ENCODE results near the gene BPIFB6.

- TF ChIP-seq CTCF (IDR thresholded peaks at IDR 0.05) (no peak), POLR2A (IDR thresholded peaks at IDR 0.05) (no peak)
Measured at GRCh38 chr20:33082546-33082945, 51.1 kb downstream of the BPIFB6 start.

All from sigmoid colon (tissue), 3 donors.